IPS-NIHi7 (cell line): ENCODE data around the gene TM4SF5.

Experiments
- DNase-seq: peaks from one replicate; pipeline ENCODE4 v3.0.0; 2012; ENCODE audit warnings: mixed read lengths; ENCODE audit errors: extremely low spot score

TM4SF5 gene

GRCh38 chr17:4747847-4748246, 23.8 kb upstream of the TM4SF5 start:
- DNase-seq: no peak

- no peak for DNase-seq
Measured at GRCh38 chr17:4748686-4749085, 23.0 kb upstream of the TM4SF5 start.

- DNase-seq: no peak
Measured at GRCh38 chr17:4750606-4751005, 21.1 kb upstream of the TM4SF5 start.

GRCh38 chr17:4751932-4752331, 19.8 kb upstream of the TM4SF5 start:
- no peak for DNase-seq

DNA sequence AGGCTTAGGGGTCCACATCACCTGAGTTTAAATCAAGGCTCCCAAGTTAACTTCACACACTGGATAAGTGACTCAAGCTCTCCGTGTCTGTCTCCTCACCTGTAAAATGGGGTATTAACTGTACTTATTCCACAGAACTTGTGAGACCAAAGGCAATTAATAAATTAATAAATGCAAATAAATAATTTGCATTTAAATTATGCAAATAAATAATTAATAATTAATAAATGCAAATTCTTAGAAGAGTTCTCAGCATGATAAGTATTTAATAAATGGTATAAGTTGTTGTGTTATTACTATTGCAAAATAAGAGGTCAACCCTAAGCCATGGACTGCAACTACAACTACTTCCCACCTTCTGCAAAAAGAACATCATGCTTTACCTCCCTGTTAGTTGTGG, 18.3 kb upstream of the TM4SF5 start:
- no peak for DNase-seq

DNA sequence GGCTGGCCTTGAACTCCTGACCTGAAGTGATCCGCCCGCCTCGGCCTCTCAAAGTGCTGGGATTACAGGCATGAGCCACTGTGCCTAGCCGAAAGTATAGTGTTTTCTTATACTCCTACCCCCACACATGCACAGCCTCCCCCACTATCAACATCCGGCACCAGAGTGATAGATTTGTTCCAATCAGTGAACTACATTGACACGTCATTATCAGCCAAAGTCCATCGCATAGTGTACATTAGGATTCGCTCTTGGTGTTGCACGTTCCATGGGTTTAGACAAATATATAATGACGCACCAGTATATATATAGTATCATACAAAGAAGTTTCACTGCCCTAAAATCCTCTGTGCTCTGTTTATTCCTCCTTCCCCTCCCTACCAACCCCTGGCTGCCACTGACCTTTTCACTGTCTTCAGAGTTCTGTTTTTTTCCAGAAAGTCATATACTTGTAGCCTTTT, 11.9 kb upstream of the TM4SF5 start:
- DNase-seq: no peak

GRCh38 chr17:4764595-4764994, 7.1 kb upstream of the TM4SF5 start:
- DNase-seq: no peak

DNA sequence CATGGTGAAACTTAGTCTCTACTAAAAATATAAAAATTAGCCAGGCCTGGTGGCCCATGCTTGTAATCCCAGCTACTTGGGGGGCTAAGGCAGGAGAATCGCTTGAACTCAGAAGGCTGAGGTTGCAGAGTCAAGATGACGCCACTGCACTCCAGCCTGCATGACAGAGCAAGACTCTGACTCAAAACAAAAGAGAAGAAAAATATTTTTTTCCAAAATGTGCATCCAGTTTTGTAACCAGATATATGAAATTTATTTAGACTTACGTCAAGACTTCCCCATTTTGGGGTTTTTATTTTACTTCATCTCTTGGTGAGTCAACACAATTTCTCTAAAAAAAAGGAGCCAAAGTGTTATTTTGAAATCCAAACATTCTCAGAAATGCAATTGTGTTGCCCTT, 5.5 kb upstream of the TM4SF5 start:
- no peak for DNase-seq

DNA sequence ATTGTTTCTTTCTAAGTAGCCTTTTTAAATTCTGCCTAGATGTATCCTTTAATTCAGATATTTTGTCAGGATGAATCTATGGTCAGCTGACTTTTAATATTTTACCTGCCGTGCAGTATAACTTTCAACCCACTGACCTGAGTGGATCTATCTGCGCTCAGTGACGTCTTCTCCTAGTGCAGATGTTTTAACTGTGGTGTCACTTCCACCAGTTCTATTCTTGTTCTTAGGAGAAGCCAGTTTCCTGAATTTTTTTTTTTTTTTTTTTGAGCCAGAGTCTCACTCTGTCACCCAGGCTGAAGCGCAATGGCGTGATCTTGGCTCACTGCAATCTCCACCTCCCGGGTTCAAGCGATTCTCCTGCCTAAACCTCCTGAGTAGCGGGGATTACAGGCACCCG, 5.0 kb upstream of the TM4SF5 start:
- DNase-seq: no peak

GRCh38 chr17:4768298-4768697, 3.4 kb upstream of the TM4SF5 start:
- no peak for DNase-seq

- no peak for DNase-seq
Measured at GRCh38 chr17:4769628-4770027, 2.1 kb upstream of the TM4SF5 start.

GRCh38 chr17:4772235-4772613, 538 bp downstream of the TM4SF5 start:
- no peak for DNase-seq

DNA sequence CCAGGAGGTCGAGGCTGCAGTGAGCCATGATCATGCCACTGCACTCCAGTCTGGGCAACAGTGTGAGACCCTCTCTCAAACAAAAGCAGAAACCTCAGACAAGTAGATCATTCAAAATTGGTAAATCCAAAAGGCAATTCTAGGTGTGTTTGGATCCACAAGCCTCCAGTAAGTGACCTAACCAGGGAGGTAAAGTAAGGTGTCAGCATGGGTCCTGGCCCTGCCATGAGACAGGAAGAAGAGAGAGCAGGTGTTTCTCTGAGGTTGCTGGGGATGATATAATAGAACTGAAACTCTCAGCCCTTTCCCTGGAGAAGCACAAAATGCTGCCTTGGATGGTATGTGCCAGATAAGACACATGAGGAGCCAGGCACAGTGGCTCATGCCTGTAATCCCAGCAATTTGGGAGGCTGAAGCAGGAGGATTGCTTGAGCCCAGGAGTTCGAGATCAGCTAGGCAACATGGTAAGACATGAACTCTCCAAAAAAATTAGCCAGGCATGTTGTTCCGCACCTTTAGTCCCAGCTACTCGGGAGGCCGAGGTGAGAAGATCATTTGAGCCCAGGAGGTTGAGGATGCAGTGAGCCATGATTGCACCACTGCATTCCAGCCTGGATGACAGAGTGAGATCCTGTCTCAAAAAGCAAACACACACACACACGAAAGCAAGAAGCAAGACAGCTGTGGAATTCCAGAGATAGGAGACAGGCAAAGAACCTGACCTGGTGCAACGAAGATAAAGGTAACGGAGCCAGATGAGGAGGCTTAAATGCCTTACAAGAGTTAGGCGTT, 6.5 kb downstream of the TM4SF5 start:
- no peak for DNase-seq

- no peak for DNase-seq
Measured at GRCh38 chr17:4780325-4780955, 8.8 kb downstream of the TM4SF5 start.

- DNase-seq: no peak
Measured at GRCh38 chr17:4782652-4783051, 11.0 kb downstream of the TM4SF5 start.

- no peak for DNase-seq
Measured at GRCh38 chr17:4785311-4786105, 13.8 kb downstream of the TM4SF5 start.

DNA sequence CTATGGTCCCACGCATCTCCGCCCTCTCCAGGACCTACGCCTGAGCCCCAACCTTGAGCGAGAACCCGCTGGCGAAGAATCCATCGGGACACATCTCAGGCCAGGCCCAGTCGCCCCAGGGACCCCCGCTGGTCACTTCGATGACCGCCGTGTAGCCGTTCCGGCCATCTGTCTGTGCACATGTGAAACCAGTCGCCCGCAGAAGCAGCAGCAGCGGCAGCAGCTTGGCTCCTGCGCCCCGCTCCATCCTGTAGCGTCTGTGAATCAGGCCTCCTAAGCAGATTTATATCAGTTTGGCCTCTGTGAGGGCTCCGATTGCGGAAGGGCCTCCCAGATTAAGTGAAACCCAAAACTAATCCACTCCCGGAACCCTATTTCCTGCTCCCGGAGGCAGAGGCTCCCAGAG, 14.4 kb downstream of the TM4SF5 start, which contains the start of gene VMO1:
Gene VMO1 (minus strand): TSS at position 259 of the 406 bp plus-strand sequence. CDS start 12 bp downstream, at position 247.
- no peak for DNase-seq

DNA sequence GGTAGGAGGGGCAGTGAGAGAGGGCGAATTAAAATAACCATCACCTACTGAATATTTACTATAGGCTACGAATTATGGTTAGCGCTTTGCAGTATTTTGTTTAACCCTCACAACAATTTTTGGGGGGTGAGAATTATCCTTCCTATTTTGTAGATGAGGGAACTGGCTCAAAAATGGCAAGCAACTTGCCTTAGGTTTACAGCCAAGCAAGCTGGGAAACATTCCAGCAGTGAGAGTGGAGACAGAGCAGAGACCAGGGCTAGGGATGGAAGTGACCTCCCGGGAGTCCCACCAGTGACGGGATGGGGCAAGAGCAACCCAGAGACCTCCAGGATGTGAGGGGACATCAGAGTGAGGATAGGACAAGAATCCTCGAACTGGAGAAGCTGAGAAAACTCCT, 14.8 kb downstream of the TM4SF5 start:
- no peak for DNase-seq

GRCh38 chr17:4788159-4788806, 16.6 kb downstream of the TM4SF5 start:
- no peak for DNase-seq

GRCh38 chr17:4788807-4789700, 17.4 kb downstream of the TM4SF5 start, which contains the start of gene GLTPD2:
Gene GLTPD2 (plus strand): TSS chr17:4788964. CDS start chr17:4789012, 48 bp downstream.
- DNase-seq: peak; percentile 54

DNA sequence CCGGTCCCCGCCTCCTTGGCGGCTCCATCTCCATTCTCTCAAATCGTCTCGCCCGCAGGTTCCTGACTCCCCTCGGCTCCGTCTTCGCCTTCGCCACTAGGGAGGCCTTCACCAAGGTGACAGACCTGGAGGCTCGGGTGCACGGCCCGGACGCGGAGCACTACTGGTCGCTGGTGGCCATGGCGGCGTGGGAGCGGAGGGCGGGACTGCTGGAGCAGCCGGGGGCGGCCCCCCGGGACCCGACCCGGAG, 17.9 kb downstream of the TM4SF5 start:
- DNase-seq: peak; percentile 45
